B cell (primary cell): ENCODE results near the gene NFKBIL1.

Experiments used
- EZH2 ChIP-seq: IDR thresholded peaks from 2 replicates; pipeline ENCODE4 v1.6.1; 2012; ENCODE audit warnings: borderline replicate concordance, low read depth, mild to moderate bottlenecking, moderate library complexity, low read length; ENCODE audit not compliant: insufficient read depth, poor library complexity, severe bottlenecking
- TF ChIP-seq, protein P1 (sequence below): fragments of 200-600 bp; IDR thresholded peaks from one replicate; pipeline ENCODE4 v1.8.0; 2022; ENCODE audit warnings: antibody characterized with exemption, mild to moderate bottlenecking

DNA sequence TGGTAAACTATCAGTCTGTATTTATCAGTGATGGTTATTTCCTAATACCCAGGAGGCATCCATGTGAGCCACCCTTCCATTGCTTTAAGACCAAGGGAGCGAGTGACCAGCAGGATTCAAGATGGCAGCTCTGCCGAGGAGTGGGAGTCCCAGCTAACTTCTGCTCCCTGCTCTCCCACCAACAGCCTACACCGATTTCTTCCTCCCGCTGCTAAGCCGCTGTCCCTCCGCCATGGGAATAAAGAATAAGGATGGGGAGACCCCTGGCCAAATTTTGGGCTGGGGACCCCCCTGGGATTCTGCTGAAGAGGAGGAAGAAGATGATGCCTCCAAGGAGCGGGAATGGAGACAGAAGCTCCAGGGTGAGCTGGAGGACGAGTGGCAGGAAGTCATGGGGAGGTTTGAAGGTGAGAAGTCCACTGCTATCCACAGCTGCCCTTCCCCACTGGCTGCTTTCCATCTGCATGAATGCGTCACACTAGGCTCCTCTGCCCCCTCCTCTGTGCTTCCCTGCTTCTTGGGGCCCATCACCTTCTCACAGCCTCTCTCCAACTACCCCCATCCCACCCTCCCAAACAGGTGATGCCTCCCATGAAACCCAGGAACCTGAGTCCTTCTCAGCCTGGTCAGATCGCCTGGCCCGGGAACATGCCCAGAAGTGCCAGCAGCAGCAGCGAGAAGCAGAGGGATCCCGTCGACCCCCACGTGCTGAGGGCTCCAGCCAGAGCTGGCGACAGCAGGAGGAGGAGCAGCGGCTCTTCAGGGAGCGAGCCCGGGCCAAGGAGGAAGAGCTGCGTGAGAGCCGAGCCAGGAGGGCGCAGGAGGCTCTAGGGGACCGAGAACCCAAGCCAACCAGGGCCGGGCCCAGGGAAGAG is 10.3 kb downstream of the NFKBIL1 start:
- TF ChIP-seq, protein P1, sequence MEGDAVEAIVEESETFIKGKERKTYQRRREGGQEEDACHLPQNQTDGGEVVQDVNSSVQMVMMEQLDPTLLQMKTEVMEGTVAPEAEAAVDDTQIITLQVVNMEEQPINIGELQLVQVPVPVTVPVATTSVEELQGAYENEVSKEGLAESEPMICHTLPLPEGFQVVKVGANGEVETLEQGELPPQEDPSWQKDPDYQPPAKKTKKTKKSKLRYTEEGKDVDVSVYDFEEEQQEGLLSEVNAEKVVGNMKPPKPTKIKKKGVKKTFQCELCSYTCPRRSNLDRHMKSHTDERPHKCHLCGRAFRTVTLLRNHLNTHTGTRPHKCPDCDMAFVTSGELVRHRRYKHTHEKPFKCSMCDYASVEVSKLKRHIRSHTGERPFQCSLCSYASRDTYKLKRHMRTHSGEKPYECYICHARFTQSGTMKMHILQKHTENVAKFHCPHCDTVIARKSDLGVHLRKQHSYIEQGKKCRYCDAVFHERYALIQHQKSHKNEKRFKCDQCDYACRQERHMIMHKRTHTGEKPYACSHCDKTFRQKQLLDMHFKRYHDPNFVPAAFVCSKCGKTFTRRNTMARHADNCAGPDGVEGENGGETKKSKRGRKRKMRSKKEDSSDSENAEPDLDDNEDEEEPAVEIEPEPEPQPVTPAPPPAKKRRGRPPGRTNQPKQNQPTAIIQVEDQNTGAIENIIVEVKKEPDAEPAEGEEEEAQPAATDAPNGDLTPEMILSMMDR: no peak
- no peak for TF ChIP-seq EZH2
